K562 (cell line): ENCODE results near the gene CACNA2D3. TPM values are rescaled to one million over a fixed set of nuclear protein-coding genes. Genes with fewer than 3 reads are reported as not detected.

Experiments
- ATAC-seq: fragments of 200-7000 bp; cut with Tn5 transposase; 3 replicates; pipeline ENCODE4 v1.9.1; 2020; ENCODE audit warnings: moderate library complexity
- BruUV-seq: library from RNA; stranded (reverse); fragments of 400-500 nt; replicated peaks from 2 replicates; lab custom pipeline; 2021; lab: Mats Ljungman, UMichigan
- CTCF ChIA-PET: fragments of 300-600 bp; formaldehyde crosslinking; extraction: SDS; loops from one replicate; lab custom pipeline; 2021; ENCODE audit warnings: low intra/inter-chr PET ratio; lab: Yijun Ruan, JAX
- POLR2A ChIA-PET: fragments of 300-600, 350-650 bp; sonication (Branson Sonifier 250); formaldehyde crosslinking; extraction: SDS; loops from one replicate; lab custom pipeline; 2021; ENCODE audit warnings: antibody characterized with exemption, inconsistent platforms; lab: Yijun Ruan, JAX
- DNase-seq, 4 experiments: peaks; one replicate each; pipeline versions ENCODE4 v3.0.0 to v3.0.0-alpha.2; 2011 to 2018; ENCODE audit warnings: low spot score in 3 of 4, mixed read lengths in 3 of 4; ENCODE audit errors: extremely low read depth in 1 of 4
- FAIRE-seq: peaks from 2 replicates; lab custom pipeline; 2011; peaks lifted over from hg19 to GRCh38; lab: Jason Lieb, UNC
- H2AFZ ChIP-seq: 2 replicates; pipeline ENCODE4 v1.6.0; 2011; ENCODE audit warnings: low read depth, low read length, control low read depth, inconsistent platforms
- H3K27ac ChIP-seq: fragments of 200-600 bp; 3 replicates; pipeline ENCODE4 v1.8.0; 2011; ENCODE audit warnings: low read depth, mild to moderate bottlenecking, control low read depth, inconsistent platforms, low read length, moderate library complexity, mixed read lengths; ENCODE audit errors: extremely low read depth
- H3K27me3 ChIP-seq, 2 experiments: fragments of 300-600 bp in 1 of 2; 2 replicates in 1 of 2; 3 replicates in 1 of 2; pipeline versions ENCODE4 v1.6.0 to v1.8.0; 2011; ENCODE audit warnings: inconsistent platforms in 2 of 2, low read length in 2 of 2, mild to moderate bottlenecking in 1 of 2, mixed read lengths in 1 of 2, moderate library complexity in 1 of 2; ENCODE audit not compliant: control insufficient read depth in 2 of 2, insufficient read depth in 2 of 2
- H3K36me3 ChIP-seq: fragments of 300-600 bp; 3 replicates; pipeline ENCODE4 v1.8.0; 2011; ENCODE audit warnings: mild to moderate bottlenecking, low read length, inconsistent platforms; ENCODE audit not compliant: control insufficient read depth, insufficient read depth
- H3K4me1 ChIP-seq, 2 experiments: fragments of 200-600 bp in 1 of 2; replicated peaks in 1 of 2; 2 replicates in 1 of 2; 3 replicates in 1 of 2; pipeline versions ENCODE4 v1.5.1 to v1.8.0; 2011; ENCODE audit warnings: inconsistent platforms in 2 of 2, low read length in 2 of 2, mild to moderate bottlenecking in 1 of 2, mixed read lengths in 1 of 2, moderate library complexity in 1 of 2; ENCODE audit not compliant: control insufficient read depth in 2 of 2, insufficient read depth in 2 of 2
- H3K4me2 ChIP-seq: 2 replicates; pipeline ENCODE4 v1.6.1; 2011; ENCODE audit warnings: low read length, control low read depth, inconsistent platforms, mixed read lengths; ENCODE audit not compliant: insufficient read depth
- H3K4me3 ChIP-seq: fragments of 200-600 bp; sonication (generic), shearing (Covaris generic); 2 replicates; pipeline ENCODE4 v1.5.1; 2016; ENCODE audit warnings: control low read depth, inconsistent platforms
- H3K79me2 ChIP-seq: fragments of 200-600 bp; 3 replicates; pipeline ENCODE4 v1.8.0; 2011; ENCODE audit warnings: low read length, inconsistent platforms; ENCODE audit not compliant: control insufficient read depth, insufficient read depth
- H3K9ac ChIP-seq, 2 experiments: 2 replicates each; pipeline versions ENCODE4 v1.6.0 to v1.6.1; 2011; ENCODE audit warnings: low read depth in 2 of 2, low read length in 2 of 2, control low read depth in 1 of 2, inconsistent platforms in 1 of 2, mild to moderate bottlenecking in 1 of 2, mixed read lengths in 1 of 2; ENCODE audit not compliant: insufficient read depth in 1 of 2
- H3K9me1 ChIP-seq: one replicate; pipeline ENCODE4 v1.6.0; 2011; ENCODE audit warnings: inconsistent platforms, mild to moderate bottlenecking, low read length, moderate library complexity; ENCODE audit not compliant: control insufficient read depth, insufficient read depth
- H3K9me3 ChIP-seq: replicated peaks from 2 replicates; pipeline ENCODE4 v1.5.1; 2011; ENCODE audit warnings: low read depth, low read length, inconsistent platforms; ENCODE audit not compliant: control insufficient read depth, insufficient read depth
- H4K20me1 ChIP-seq: replicated peaks from 2 replicates; pipeline ENCODE4 v1.6.1; 2011; ENCODE audit warnings: low read length, inconsistent platforms, mixed read lengths; ENCODE audit not compliant: control insufficient read depth, insufficient read depth
- CC2D1A ChIP-seq: fragments of 450-650 bp; IDR thresholded peaks from 2 replicates; pipeline ENCODE4 v1.6.1; 2017; ENCODE audit warnings: mild to moderate bottlenecking
- HOXB6 ChIP-seq: fragments of 250-450 bp; sonication (Bioruptor Pico); IDR thresholded peaks from 2 replicates; pipeline ENCODE4 v1.5.1; 2022; ENCODE audit warnings: mild to moderate bottlenecking, borderline replicate concordance
- NCOA6 ChIP-seq: fragments of 450-650 bp; IDR thresholded peaks from 2 replicates; pipeline ENCODE4 v1.6.1; 2017; ENCODE audit warnings: mild to moderate bottlenecking
- PHF8 ChIP-seq: fragments of 200-600 bp; sonication (generic); IDR thresholded peaks from 2 replicates; pipeline ENCODE4 v1.6.1; 2012; ENCODE audit warnings: mixed run types, mild to moderate bottlenecking, inconsistent platforms, low read length, moderate library complexity, borderline replicate concordance
- SETDB1 ChIP-seq: IDR thresholded peaks from one replicate; pipeline ENCODE4 v1.6.1; 2012; ENCODE audit warnings: low read length, control low read depth, inconsistent platforms
- TBL1XR1 ChIP-seq, 2 experiments: IDR thresholded peaks; 2 replicates each; pipeline ENCODE4 v1.6.1; 2012; ENCODE audit warnings: improper control_type of control experiment in 2 of 2, low read length in 2 of 2, mild to moderate bottlenecking in 1 of 2
- ZNF212 ChIP-seq: fragments of 450-650 bp; formaldehyde crosslinking; IDR thresholded peaks from 2 replicates; pipeline ENCODE4 v1.4.0; 2020; ENCODE audit warnings: mild to moderate bottlenecking
- WGBS: fragments of 100-300 bp; shearing (Covaris generic); methylation state at CpG from one replicate; pipeline ENCODE4 v1.1.6; 2016; ENCODE audit warnings: low coverage, mixed read lengths; ENCODE audit not compliant: insufficient coverage; ENCODE audit errors: missing lambda C conversion rate; 5-methylcytosine and 5-hydroxymethylcytosine counted together
- in situ Hi-C: fragments of 300-500 bp; cut with MboI; formaldehyde crosslinking; loops from 4 replicates; pipeline ENCODE4 v1.15.0; 2018; ENCODE audit warnings: inconsistent platforms, mixed read lengths
- intact Hi-C: fragments of 100-400 bp; cut with micrococcal nuclease; formaldehyde crosslinking; loops from 2 replicates; pipeline ENCODE4 v1.14.2; 2022
- polyA plus RNA-seq, 8 experiments: library from polyadenylated mRNA; depleted of rRNA in 4 of 8; stranded (reverse) in 5 of 8; unstranded in 3 of 8; fragments of >200 nt; fragmentation: Nextera tagmentation in 2 of 8; fragmentation: Illumina TruSeq in 1 of 8; extraction: Ambion mirVana in 2 of 8; extraction: Trizol in 1 of 8; gene quantifications; 2 replicates each; pipeline versions ENCODE4 v1.2.1 to v1.2.3, GENCODE V29; 2011 to 2014; ENCODE audit warnings: inconsistent platforms in 1 of 8, missing spikeins in 1 of 8
- total RNA-seq, 7 experiments: library from RNA; depleted of rRNA in 6 of 7; stranded (reverse); fragments of >200 nt in 6 of 7; fragmentation: Illumina TruSeq in 2 of 7; extraction: Trizol in 2 of 7; gene quantifications; 2 replicates each; pipeline versions ENCODE4 v1.2.1 to v1.2.3, GENCODE V29; 2011 to 2021; ENCODE audit warnings: low replicate concordance in 1 of 7
- TF ChIP-seq, protein P1 (sequence below): fragments of 450-650 bp; IDR thresholded peaks from 2 replicates; pipeline ENCODE4 v1.6.1; 2016; ENCODE audit warnings: antibody characterized with exemption
- TF ChIP-seq, protein P2 (sequence below), 2 experiments: IDR thresholded peaks; 2 replicates each; pipeline ENCODE4 v1.6.1; 2011; ENCODE audit warnings: borderline replicate concordance in 1 of 2, control low read depth in 1 of 2, low read depth in 1 of 2, low read length in 1 of 2, mild to moderate bottlenecking in 1 of 2, mixed read lengths in 1 of 2, moderate library complexity in 1 of 2; ENCODE audit not compliant: insufficient read depth in 1 of 2, insufficient read length in 1 of 2, poor library complexity in 1 of 2, severe bottlenecking in 1 of 2; ENCODE audit errors: extremely low read depth in 1 of 2
- TF ChIP-seq, protein P3 (sequence below): sonication (generic); formaldehyde crosslinking; IDR thresholded peaks from 2 replicates; pipeline ENCODE4 v1.8.0; 2022; ENCODE audit warnings: missing genetic modification reagents, mild to moderate bottlenecking, borderline replicate concordance
- TF ChIP-seq, protein P4 (sequence below), 2 experiments: fragments of 250-450 bp in 1 of 2; fragments of 450-650 bp in 1 of 2; sonication (Bioruptor Pico) in 1 of 2; IDR thresholded peaks; 2 replicates each; pipeline versions ENCODE4 v1.6.1 to v1.8.0; 2016 to 2021; ENCODE audit warnings: mild to moderate bottlenecking in 2 of 2, moderate library complexity in 2 of 2, missing compliant biosample characterization in 1 of 2, missing genetic modification characterization in 1 of 2

The CACNA2D3 gene
- total and polyA plus RNA-seq, 9 of the 15 experiments (the other 6 are each of a cell fraction or from before 2014, with no cell fraction given) = 0.01 TPM; not detected in 8

DNA sequence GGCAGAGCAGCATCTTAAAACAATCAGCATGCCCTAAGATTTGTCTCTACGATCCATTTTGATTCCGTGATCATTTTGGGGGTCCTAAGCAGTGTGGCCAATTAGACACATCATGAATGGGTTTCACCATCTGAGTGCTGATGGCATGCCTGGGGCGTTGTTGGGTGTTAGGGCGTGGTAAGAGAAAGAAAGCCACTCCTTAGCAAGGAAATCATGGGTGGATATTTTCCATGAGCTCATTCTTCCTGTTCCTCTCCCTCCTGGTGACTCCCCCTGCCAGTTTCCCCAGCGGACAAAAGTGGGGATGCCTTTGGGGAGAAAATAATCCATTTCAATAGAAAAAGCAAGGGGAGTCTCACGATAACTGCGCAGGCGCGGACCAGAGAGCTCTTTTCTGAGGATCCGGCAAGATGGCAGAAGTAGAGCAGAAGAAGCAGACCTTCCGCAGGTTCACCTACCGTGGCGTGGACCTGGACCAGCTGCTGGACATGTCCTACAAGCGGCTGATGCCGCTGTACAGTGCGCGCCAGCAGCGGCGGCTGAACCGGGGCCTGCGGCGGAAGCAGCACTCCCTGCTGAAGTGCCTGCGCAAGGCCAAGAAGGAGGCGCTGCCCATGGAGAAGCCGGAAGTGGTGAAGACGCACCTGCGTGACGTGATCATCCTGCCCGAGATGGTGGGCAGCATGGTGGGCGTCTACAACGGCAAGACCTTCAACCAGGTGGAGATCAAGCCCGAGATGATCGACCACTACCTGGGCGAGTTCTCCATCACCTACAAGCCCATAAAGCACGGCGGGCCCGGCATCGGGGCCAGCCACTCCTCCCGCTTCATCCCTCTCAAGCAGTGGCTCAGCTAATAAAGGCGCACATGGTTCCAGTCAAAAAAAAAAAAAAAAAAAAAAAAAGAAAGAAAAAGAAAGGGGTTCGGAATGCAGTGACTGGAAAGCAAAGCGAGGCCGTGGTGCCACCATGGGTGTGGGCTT lies 503.7 kb downstream of the CACNA2D3 start (continued):
- TF ChIP-seq, protein P1, sequence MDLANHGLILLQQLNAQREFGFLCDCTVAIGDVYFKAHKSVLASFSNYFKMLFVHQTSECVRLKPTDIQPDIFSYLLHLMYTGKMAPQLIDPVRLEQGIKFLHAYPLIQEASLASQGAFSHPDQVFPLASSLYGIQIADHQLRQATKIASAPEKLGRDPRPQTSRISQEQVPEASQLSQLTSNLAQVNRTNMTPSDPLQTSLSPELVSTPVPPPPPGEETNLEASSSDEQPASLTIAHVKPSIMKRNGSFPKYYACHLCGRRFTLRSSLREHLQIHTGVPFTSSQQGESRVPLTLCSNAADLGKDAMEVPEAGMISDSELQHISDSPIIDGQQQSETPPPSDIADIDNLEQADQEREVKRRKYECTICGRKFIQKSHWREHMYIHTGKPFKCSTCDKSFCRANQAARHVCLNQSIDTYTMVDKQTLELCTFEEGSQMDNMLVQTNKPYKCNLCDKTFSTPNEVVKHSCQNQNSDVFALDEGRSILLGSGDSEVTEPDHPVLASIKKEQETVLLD = no peak
- TF ChIP-seq ZNF212 = no peak
- no peak for TF ChIP-seq HOXB6 (CRISPR knock-in tag)
- TF ChIP-seq CC2D1A = no peak
- TF ChIP-seq PHF8 = no peak
- no peak for TF ChIP-seq SETDB1
- no peak for TF ChIP-seq TBL1XR1 (IDR thresholded peaks at IDR 0.05; ENCODE audit: low read length in 2 of 2)

DNA sequence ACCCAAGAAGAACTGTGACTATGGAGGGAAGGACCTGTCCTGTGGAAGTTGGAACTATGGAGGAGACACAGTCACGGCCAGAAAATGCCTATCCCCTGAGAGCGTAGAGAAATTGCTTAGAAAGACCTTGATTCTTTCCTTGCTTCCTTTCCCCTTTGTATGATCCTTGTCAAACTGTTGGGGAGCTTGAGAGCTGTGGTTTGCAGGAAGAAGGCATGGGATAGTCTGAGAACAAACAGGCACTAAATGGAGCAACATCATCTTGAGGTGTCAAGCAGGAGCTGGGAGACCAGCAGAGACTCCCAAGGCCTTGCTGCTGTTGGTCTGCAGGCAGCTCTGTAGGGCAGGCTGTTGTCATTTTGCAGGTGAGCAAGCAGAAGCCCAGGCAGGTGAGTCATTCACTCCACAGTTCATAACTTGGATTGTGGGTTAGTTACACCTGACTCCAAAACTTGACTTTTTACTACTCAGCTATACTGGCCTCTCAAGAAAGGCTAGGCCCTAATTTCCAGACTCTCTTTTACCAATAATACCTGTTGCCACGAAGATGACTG lies 506.6 kb downstream of the CACNA2D3 start:
- no peak for DNase-seq
- H4K20me1 ChIP-seq = no peaks in the 10 kb centered on the region
- POLR2A ChIA-PET = interaction anchor here (0.7 kb wide), 1 partner anchor 119 kb away, joined by 3 read pairs; no protein-coding TSS in a partner anchor
- H3K9me1 ChIP-seq = no peaks in the 10 kb centered on the region
- WGBS = 0% methylated on average over 1 of the region's 3 CpGs
- H3K27ac ChIP-seq = no peak overlapping the region
- H3K9me3 ChIP-seq = no peaks in the 10 kb centered on the region
- ATAC-seq = no peak
- H3K9ac ChIP-seq = no peak overlapping the region
- no peak overlapping the region for H3K4me2 ChIP-seq
- in situ Hi-C loops = no loop called here
- intact Hi-C loops = no loop called here
- H3K79me2 ChIP-seq = no peaks in the 10 kb centered on the region
- FAIRE-seq = no peak
- H3K36me3 ChIP-seq = no peaks in the 10 kb centered on the region
- no TSS peak for BruUV-seq
- no peak overlapping the region for H2AFZ ChIP-seq
- H3K4me3 ChIP-seq = no peak overlapping the region
- CTCF ChIA-PET = no interaction called here
- H3K27me3 ChIP-seq = no peaks in the 10 kb centered on the region; a peak in 1 of 5 replicates
- H3K4me1 ChIP-seq = no peaks in the 10 kb centered on the region; a peak in 1 of 5 replicates
- TF ChIP-seq, protein P2, sequence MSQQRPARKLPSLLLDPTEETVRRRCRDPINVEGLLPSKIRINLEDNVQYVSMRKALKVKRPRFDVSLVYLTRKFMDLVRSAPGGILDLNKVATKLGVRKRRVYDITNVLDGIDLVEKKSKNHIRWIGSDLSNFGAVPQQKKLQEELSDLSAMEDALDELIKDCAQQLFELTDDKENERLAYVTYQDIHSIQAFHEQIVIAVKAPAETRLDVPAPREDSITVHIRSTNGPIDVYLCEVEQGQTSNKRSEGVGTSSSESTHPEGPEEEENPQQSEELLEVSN (IDR thresholded peaks at IDR 0.05; ENCODE audit: borderline replicate concordance in 1 of 2, extremely low read depth in 1 of 2, insufficient read depth in 1 of 2, insufficient read length in 1 of 2, low read depth in 1 of 2, low read length in 1 of 2, poor library complexity in 1 of 2, severe bottlenecking in 1 of 2) = no peak
- TF ChIP-seq, protein P3, sequence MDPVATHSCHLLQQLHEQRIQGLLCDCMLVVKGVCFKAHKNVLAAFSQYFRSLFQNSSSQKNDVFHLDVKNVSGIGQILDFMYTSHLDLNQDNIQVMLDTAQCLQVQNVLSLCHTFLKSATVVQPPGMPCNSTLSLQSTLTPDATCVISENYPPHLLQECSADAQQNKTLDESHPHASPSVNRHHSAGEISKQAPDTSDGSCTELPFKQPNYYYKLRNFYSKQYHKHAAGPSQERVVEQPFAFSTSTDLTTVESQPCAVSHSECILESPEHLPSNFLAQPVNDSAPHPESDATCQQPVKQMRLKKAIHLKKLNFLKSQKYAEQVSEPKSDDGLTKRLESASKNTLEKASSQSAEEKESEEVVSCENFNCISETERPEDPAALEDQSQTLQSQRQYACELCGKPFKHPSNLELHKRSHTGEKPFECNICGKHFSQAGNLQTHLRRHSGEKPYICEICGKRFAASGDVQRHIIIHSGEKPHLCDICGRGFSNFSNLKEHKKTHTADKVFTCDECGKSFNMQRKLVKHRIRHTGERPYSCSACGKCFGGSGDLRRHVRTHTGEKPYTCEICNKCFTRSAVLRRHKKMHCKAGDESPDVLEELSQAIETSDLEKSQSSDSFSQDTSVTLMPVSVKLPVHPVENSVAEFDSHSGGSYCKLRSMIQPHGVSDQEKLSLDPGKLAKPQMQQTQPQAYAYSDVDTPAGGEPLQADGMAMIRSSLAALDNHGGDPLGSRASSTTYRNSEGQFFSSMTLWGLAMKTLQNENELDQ (CRISPR knock-in tag) = no peak
- TF ChIP-seq, protein P4, sequence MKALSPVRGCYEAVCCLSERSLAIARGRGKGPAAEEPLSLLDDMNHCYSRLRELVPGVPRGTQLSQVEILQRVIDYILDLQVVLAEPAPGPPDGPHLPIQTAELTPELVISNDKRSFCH (CRISPR knock-in tag; IDR thresholded peaks at IDR 0.05) = no peak
- TF ChIP-seq, protein P4 (tag; IDR thresholded peaks at IDR 0.05) = no peak
- TF ChIP-seq NCOA6 = no peak
